ENCODE measurements around the gene ZNF304.

ZNF304 gene

GRCh38 chr19:57314146-57314545 lies 36.9 kb upstream of the ZNF304 start:
- in situ Hi-C loops (cut with HindIII; ENCODE audit: low sequenced_read_pairs), result no loop called here
- DNase-seq (ENCODE audit: low read depth), result no peak
- H3K4me3 ChIP-seq (ENCODE audit: low read depth, low read length), result no peak overlapping the region
- TF ChIP-seq CTCF (IDR thresholded peaks at IDR 0.05; ENCODE audit: low read depth, low read length, missing control alignments), result no peak

GRCh38 chr19:57317503-57317902 lies 33.6 kb upstream of the ZNF304 start:
- no peak for TF ChIP-seq CTCF (IDR thresholded peaks at IDR 0.05; ENCODE audit: low read depth, low read length, missing control alignments)
- no peak for DNase-seq (ENCODE audit: low read depth)
- in situ Hi-C loops (cut with HindIII; ENCODE audit: low sequenced_read_pairs), result no loop called here
- H3K4me3 ChIP-seq (ENCODE audit: low read depth, low read length), result peak overlapping the region; percentile 11

- in situ Hi-C loops (cut with HindIII; ENCODE audit: low sequenced_read_pairs), result no loop called here
- TF ChIP-seq CTCF (IDR thresholded peaks at IDR 0.05; ENCODE audit: low read depth, low read length, missing control alignments), result no peak
- H3K4me3 ChIP-seq (ENCODE audit: low read depth, low read length), result peak overlapping the region; percentile 88
- DNase-seq (ENCODE audit: low read depth), result no peak
Measured at GRCh38 chr19:57319869-57320179, 31.2 kb upstream of the ZNF304 start.

- TF ChIP-seq CTCF (IDR thresholded peaks at IDR 0.05; ENCODE audit: low read depth, low read length, missing control alignments), result peak; percentile 1
- H3K4me3 ChIP-seq (ENCODE audit: low read depth, low read length), result peak within 1 kb of the TSS; percentile 88
- in situ Hi-C loops (cut with HindIII; ENCODE audit: low sequenced_read_pairs), result no loop called here
- DNase-seq (ENCODE audit: low read depth), result peak; percentile 90
Measured at GRCh38 chr19:57320180-57321084, 30.6 kb upstream of the ZNF304 start, which contains the start of gene ZNF543. TSS of gene ZNF543 (plus strand) at chr19:57320472. CDS start at chr19:57320854, 382 bp downstream.

GRCh38 chr19:57321116-57321515 lies 30.0 kb upstream of the ZNF304 start:
- H3K4me3 ChIP-seq (ENCODE audit: low read depth, low read length), result peak overlapping the region; percentile 88
- DNase-seq (ENCODE audit: low read depth), result no peak
- no peak for TF ChIP-seq CTCF (IDR thresholded peaks at IDR 0.05; ENCODE audit: low read depth, low read length, missing control alignments)
- in situ Hi-C loops (cut with HindIII; ENCODE audit: low sequenced_read_pairs), result no loop called here

- in situ Hi-C loops (cut with HindIII; ENCODE audit: low sequenced_read_pairs), result no loop called here
- no peak for DNase-seq (ENCODE audit: low read depth)
- no peak for TF ChIP-seq CTCF (IDR thresholded peaks at IDR 0.05; ENCODE audit: low read depth, low read length, missing control alignments)
- peak overlapping the region; percentile 88 for H3K4me3 ChIP-seq (ENCODE audit: low read depth, low read length)
Measured at GRCh38 chr19:57321751-57322150, 29.3 kb upstream of the ZNF304 start.

Measured in astrocyte of the cerebellum (primary cell).